NCI-H345 (cell line): ENCODE measurements around the gene ZNF668.
"Not testable (repeated sequence)": the region's sequence is repeated elsewhere in the genome, so short reads cannot be mapped to it uniquely, and the experiment has no call there.

Source experiments
- DNase-seq: peaks from one replicate; lab custom pipeline; 2025; lab: John Stamatoyannopoulos, UW

Gene ZNF668

DNA sequence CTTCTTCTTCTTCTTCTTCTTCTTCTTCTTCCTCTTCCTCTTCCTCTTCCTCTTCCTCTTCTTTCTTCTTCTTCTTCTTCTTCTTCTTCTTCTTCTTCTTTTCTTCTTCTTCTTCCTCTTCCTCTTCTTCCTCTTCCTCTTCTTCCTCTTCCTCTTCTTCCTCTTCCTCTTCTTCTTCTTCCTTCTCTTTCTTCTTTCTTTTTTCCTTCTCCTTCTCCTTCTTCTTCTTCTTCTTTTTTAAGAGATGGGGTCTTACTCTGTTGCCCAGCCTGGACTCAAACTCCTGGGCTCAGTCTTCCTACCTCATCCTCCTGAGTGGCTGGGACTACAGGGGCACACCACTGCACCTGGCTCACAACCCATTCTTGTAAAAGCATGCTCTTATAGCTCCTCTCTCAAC is 60.7 kb downstream of the ZNF668 start:
- not testable (repeated sequence) for DNase-seq

DNA sequence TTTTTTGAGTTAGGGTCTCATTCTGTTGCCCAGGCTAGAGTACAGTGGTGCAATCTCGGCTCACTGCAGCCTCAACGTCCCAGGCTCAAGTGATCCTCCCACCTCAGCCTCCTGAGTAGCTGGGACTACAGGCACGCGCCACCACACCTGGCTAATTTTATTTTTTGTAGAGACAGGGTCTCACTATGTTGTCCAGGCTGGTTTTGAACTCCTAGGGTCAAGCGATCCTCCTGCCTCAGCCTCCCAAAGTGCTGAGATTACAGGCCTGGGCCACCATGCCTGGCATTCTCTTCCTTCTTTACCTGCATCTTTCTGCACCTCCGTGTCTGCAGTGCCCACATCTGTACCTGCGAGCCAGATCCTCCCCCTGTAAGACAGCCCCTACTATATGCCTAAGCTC is 62.2 kb downstream of the ZNF668 start:
- DNase-seq = not testable (repeated sequence)
